ENCODE results near the gene MFRP.

DNA sequence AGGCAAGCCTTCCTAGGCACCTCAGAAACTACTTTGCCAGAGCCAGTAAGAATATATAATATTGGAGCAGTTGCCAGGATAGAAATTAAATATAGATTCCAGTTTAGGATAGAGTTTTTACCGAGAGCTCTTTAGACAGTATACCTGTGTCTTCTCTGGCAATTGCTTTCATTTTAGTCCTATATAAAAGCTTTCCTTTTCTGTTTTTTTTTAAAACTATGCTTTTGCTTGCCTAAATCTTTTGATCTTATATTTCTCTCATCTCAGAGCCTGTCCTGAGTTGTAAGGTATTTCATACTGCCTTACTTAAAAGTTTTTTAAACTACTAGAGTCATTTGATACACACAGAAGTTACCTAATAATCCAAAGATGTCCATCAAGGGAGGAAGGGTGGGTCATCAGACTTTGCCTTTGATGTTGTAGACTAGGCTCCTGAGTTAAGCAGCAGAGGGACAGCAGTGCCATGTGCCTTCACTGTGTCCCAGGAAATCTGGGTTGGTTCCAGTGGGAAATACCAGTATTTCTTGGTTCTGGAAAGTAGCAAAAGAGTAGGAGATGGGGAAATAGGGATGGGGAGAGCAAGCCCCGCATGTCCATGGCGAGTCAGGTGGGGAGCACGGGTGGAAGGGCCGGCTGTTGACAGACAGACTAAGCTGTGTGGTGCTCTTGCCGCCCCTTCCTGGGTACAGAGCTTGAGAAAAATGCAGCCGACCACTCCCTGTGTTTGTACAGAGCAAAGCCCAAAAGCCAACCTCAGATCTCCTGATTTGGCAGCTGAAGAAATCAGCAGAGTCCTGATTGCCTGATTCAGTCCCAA is 40.7 kb downstream of the MFRP start:
- TF ChIP-seq EP300 (IDR thresholded peaks at IDR 0.05; ENCODE audit: borderline replicate concordance in 1 of 2, control insufficient read depth in 1 of 2, low read depth in 2 of 2, low read length in 2 of 2) (no peak), CTCF (IDR thresholded peaks at IDR 0.05 in 2 of 3, conservative IDR thresholded peaks at IDR 0.05 in 1 of 3; ENCODE audit: control insufficient read depth in 2 of 3, extremely low read depth in 1 of 3, insufficient read depth in 1 of 3, low read depth in 3 of 3, low read length in 3 of 3) (no peak), REST (IDR thresholded peaks at IDR 0.05; ENCODE audit: low read depth, low read length) (no peak), YY1 (IDR thresholded peaks at IDR 0.05; ENCODE audit: low read depth, low read length) (no peak), RAD51 (IDR thresholded peaks at IDR 0.05) (no peak), NFYB (IDR thresholded peaks at IDR 0.05; ENCODE audit: insufficient read depth, low read depth, low read length) (no peak), RAD21 (IDR thresholded peaks at IDR 0.05; ENCODE audit: insufficient read depth, low read depth, low read length) (no peak)
- TF ChIP-seq, protein P1, sequence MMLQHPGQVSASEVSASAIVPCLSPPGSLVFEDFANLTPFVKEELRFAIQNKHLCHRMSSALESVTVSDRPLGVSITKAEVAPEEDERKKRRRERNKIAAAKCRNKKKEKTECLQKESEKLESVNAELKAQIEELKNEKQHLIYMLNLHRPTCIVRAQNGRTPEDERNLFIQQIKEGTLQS (IDR thresholded peaks at IDR 0.05; ENCODE audit: borderline replicate concordance, extremely low read depth, low read depth, low read length), result no peak
- TF ChIP-seq, protein P2, sequence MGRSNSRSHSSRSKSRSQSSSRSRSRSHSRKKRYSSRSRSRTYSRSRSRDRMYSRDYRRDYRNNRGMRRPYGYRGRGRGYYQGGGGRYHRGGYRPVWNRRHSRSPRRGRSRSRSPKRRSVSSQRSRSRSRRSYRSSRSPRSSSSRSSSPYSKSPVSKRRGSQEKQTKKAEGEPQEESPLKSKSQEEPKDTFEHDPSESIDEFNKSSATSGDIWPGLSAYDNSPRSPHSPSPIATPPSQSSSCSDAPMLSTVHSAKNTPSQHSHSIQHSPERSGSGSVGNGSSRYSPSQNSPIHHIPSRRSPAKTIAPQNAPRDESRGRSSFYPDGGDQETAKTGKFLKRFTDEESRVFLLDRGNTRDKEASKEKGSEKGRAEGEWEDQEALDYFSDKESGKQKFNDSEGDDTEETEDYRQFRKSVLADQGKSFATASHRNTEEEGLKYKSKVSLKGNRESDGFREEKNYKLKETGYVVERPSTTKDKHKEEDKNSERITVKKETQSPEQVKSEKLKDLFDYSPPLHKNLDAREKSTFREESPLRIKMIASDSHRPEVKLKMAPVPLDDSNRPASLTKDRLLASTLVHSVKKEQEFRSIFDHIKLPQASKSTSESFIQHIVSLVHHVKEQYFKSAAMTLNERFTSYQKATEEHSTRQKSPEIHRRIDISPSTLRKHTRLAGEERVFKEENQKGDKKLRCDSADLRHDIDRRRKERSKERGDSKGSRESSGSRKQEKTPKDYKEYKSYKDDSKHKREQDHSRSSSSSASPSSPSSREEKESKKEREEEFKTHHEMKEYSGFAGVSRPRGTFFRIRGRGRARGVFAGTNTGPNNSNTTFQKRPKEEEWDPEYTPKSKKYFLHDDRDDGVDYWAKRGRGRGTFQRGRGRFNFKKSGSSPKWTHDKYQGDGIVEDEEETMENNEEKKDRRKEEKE (IDR thresholded peaks at IDR 0.05), result no peak
